HG02884 (cell line): ENCODE measurements around the gene SLC22A23.

ENCODE experiments used
- ATAC-seq: cut with Tn5 transposase; IDR thresholded peaks from one replicate; pipeline ENCODE4 v1.9.1; 2021; ENCODE audit warnings: mild to moderate bottlenecking, moderate library complexity; ENCODE audit not compliant: unreplicated experiment

SLC22A23 gene

DNA sequence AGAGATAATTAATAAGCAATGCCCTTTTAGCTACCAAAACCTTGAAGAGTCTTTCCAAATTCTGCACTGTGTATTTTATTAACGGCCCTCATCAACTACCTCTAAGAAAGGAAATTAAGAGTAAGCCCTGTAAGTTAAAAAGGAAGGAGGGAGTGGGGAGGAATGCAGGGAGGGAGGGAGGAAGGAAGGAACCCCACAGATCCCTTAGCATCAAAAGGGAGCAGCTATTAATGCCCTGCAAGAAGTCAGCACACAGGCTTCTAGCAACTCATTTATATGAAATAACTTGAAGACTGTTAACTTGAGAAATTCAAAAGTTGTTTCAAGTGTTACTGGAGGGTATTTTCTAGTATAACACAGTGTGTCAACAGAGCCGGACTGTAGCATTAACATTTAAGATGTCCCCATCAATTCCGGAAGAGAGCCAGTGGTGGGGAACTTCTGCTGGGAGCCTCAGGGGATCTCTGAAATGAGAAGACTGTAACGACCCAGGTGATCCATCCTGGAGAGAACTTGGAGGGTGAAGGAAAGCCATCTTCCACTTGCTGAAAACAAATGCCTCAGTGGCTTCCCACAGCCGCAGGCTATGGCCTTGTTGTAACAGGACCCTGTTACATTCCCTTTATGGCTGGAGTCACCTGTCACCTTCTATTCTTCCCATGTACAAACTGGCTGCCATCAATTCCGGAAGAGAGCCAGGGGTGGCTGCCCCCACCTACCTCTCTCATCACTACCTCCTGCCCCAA is 33.2 kb downstream of the SLC22A23 start:
- ATAC-seq, result no peak

DNA sequence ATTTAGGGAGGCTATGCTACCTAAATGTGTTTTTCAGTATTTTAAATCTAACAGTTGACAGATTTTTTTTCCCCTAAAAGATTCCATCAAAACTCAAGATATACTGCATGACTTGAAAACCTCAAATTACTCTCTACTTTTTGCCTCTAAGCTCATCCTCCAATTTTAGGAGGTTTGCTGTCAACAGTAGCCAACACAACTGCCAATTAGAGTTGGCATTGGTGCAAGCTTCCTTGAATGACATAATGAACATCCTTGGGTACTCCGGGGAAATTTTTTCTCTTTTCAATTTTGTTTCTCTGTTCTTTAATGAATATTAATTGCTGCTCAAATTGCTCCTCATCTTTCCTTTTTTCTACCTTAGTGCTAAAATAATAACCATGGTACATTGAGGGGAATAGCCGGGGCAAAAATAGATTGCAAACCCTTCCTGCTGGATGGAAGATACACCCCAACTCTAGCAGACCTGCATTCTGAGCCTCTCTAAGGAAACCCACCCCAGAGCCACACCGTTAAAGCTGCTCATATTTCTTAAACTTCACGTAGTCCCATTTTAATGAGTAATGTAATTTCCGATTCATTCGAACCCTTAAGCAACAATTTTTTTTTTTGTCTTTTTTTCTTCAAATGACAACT is 34.3 kb downstream of the SLC22A23 start:
- ATAC-seq, result no peak

DNA sequence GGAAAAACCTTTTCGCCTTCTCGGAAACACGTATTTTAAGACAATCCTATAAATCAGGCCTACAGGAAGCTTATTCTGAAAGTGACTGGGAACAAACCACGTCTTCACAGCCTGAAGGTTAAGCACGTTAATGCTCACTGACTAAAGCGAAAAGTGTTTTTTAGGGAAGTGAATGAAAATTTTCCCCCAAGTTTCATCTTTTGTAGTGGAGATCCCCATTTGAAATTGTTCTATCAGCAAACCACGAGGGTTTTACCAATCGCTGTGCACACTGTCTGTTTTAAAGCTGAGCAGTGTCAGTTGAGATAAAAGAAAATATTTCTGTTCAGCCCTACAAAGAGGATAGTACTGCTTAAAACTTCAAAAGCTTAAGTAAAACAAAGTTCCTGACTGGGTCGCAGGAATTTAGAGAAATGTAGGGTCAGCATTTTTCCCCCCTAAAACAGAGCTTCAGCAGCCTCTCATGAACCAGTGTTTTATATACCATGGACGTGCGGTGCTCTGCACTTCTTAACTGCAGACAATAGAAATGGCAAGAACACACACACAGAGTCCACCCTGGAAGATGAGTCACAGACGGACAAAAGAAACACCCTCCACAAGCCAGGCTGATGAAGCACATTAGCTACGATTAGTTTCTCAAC is 34.9 kb downstream of the SLC22A23 start:
- no peak for ATAC-seq

DNA sequence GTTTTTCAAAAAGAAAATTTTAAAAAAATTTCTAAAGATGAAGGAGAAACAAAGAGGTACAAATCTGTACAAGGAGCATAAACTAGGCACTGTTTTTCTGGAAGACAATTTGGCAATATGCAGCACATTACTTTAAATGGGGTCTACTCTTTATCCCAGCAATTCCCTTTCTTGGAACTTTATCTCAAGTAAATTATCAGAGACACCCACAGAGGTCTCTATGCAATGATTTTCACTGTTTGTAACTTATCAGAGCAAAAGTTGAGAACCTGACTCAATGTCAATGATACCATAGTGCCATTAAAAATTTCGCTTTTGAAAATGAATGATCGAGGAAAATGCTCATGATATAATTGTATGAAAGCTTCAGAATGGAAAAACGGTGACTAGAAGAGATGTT is 35.7 kb downstream of the SLC22A23 start:
- no peak for ATAC-seq

DNA sequence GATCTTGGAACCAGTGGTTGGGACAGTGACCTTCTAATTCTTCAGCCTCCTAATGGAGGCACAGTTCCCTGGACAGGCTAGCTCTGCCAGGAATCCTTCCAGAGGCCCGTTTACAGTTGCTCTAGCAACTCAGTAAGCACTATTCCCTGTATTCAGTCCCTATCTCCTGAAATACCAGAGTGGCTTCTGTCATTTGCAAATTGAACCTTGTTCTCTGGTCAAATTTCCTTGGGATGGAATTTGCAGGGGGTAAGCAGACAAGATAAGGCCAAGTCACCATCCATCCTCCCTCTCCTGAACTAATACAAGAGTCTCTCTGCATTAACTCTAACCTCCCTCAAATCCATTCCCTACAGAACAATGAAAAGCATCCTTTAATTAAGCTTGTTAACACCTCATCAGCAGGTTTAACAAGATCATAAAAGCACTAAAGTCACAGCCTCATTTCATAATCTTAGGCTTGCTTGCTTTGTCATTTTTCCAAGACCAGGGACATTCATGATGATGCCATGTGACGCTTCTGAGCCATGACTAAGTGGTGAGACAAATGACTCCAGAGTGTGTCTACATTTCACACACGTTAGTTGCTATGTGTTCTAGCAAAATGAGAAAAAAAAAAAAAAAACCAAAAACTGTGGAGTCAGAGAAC is 37.1 kb downstream of the SLC22A23 start:
- no peak for ATAC-seq

DNA sequence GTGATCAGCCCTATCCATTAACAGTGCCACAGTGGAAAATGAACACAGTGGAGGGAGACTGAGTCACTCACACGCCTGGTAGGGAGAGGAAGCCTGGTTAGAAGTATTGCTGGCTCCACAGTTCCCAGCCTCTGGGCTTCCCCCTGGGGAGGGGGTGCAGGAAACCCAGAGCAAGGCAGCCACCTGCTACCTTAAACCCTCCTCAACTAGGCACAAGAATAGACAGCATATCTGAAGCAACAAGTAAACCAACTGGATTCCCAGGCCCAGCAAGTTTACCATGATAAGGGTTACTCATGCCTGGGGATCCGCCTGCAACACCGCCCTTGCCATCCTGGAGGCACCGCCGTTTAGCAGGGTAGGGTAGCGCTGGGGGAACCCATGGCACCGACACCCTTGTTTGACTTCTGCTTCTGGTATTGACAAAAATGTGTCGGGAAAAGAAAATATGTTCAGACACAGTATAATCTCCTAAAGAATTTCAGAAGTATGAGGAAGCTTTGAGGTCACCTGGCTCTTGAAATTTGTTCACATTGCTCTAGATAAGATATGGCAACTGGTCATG is 38.3 kb downstream of the SLC22A23 start:
- ATAC-seq, result no peak

DNA sequence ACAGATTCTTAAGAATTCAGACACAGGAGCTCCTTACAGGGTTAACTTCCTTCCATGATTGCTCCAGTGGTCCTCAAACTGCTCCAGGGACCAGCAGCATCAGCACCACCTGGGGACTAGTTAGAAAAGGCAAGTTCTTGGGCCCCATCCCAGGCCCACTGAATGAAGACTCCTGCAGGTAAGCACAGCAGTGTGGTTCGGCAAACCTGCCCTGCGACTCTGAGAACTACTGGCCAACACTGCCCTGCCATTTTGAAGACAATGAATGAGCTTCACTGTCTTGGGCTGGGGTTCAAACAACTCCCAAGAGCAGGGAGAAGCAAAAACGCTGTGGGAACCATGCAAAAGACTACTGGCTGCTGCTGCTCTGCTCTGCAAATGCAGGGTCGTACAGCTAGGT is 39.4 kb downstream of the SLC22A23 start:
- no peak for ATAC-seq

DNA sequence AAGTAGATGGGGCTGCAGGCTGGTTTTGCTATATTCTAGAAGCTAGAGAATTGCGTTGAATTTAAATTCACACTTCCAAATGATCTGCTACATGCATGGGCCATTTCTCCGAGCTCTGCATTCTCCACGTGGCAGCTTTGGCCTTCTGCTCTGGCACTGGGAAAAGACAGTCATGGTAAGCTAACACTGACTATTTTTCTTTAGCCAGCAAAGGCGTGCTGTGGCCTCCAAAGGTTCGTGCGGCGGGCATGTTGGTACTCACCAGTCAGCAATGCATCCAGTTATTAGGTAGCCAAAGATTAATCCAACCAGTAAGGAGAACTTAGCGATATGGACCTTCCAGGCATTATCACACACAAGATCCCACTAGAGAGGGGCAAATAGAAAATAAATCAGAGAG is 41.4 kb downstream of the SLC22A23 start:
- ATAC-seq, result no peak

DNA sequence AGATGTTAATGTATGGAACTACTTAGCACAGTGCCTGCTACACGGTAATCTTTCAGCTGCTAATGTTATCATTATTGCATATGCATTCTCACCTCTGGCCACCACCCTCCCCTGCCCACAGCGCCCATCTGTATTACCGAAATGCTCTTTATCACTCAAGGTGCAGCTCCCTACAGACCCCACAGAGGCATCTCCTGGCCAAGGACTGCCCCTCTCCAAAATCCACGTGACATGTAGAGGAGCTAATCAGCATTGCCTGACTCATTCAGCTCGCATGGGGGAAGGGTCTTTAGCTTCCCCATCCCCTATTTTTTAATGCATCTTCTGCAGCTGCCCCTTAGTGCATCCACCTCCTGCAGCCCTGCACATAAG is 41.8 kb downstream of the SLC22A23 start:
- ATAC-seq, result no peak

DNA sequence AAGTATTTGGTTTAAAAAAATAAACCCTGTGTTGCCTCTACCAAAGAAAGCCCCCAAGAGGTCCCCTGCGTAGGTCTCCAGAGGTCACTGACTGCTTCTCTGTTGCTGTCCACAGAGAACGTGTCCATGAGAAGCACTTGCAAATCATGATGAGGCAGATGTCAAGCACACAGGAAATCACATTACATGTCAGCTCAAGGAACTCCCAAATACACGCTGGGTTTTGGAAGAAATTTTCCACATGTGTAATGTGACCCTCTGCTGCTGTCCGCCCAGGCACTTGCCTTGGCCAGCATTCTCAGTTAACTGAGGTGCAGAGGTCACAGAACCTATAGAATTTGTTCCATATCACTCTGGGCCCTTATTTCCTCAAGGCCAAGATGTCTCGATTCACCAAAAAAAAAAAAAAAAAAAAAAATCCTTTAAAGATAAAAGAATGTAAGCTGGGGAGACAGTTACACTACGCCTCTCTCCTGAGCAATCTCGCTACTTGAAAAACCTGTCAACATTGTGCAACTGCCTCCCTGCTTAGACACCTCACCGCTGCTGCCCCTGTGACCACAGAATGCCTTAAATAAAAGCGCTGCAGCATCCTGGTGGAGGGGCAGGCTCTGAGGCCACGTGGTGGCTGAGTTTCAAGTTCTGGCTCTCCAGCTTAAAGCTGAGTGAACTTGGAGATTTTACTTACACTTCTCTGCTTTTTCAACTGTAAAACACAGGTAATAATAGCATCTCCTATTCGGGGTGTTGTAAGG is 42.3 kb downstream of the SLC22A23 start:
- ATAC-seq, result no peak

DNA sequence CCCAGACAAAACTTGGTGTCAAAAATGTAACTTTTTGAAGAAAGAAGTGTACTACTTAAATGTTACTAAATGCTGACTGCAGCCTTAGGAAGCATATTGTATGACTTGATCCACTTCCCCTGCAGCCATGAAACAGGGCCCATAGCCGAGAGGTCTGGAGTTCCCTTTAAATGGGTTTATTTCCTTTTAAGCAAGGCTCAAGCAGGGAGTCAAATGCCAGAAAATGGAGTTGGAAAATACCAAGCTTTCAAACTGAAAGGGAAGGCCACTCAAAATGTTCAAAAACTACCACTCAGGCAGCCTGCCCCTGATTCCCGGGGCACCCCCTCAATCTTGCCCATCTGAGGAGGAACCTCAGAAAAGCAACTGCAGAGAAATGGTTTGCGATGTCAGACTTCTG is 43.3 kb downstream of the SLC22A23 start:
- ATAC-seq, result no peak

DNA sequence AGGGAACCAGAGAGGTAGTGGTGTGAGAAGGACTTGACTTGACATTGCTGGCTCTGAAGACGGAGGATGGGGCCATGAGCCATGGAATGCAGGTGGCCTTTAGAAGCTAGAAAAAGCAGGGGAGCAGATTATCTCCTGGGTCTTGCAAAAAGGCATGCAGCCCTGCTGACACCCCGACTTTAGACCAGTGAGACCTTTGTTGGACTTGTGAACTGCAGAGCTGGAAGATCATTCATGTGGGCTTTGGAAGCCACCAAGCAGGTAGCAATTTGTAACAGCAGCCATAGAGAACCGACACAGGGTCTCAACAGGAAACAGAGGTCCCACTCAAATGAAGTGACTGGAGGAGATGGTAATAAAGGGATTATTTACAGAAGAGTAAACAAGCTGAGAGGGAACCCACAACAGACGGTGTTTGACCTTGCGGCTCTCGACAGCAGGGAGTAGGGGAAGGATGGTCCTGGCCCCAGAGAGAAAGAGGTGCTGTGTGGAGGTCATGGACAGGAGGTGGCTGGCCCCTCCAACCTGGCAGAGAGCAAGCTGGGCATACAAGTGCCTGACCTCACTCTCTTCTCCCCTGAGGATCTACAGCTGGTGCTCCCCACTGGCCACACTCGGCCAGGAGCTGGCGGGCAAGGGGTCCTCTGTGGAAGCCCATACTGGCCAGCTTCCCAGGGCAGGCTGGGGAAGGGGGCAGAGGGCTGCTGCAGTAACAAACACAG is 43.9 kb downstream of the SLC22A23 start:
- no peak for ATAC-seq

DNA sequence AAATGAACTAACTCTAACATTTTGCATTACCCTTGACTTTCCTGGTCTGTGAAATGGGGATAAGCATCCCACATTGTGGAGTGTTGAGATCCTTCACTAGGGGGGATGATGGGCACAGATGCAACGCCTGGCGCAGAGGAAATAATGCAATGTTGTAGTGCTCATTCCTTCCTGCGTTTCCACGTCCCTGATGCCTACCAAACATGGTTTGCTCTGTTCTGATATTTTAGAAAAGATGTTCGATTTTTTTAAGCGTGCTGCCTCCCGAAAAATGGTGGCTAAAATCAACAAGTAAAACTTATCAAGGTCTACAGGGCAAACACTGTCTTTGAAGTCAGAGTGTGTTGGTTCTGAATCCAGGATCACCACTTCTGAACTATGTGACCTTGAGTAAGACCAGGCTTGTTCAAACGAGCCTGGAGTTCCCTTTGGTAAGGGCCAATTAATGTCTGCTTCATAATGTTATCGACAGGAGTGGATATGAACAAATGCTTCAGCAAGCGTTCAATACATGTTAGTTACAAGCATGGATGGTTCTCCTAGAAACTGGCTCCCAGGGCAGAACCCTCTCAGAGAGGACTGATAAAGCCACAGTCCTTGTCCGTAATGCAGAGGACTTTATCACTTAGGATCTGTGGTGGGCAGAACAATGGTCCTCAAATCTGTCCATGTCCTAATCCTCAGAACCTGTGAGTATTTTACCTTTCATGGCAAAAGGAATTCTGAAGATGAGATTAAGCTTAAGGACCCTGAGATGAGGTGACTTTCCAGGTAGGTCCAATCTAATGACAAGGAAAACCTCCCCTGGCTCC is 44.7 kb downstream of the SLC22A23 start:
- ATAC-seq, result no peak

DNA sequence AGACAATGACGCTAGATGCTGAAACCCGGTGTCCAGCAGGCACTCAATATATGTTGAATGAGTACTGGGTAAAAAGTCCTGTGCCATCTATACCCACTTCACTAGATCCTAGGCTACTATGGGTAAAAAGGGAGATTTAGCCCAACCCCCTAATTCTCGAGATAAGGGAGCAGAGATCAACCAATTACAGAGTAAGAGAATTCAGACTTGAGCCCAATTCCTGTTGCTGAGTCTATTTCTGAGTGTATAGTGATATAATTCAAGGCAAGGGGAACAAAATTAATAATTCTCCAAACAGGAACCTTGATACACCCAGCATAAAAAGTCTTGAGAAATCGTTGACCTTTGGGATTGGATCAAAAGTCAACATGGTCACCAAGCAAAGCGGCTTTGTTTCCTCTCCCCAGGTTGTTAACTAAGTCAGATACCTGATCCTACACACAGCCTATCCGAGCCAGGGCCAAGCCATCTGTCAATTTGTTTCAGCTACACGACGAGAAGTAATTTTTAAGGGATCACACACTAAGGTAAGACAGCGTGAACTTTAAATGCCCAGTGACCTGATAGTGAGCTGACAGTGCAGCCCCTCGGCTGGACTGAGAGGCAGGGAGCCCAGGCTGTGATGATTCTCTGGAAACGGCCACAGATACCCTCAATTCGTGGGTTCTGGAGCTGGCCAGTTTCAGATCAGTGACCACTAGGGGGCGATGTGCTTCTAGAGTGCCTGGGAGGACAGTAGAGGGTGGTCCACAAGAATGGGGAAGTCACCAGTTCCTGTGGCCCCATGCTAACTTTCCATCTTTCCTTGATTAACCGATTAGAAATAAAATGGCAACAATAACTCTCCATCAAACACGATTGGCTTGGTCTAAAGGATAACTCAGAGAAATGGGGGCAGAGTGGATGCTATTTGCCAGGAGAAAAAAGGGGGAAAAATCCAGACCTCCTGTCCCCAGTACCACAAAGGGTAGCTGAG is 46.2 kb downstream of the SLC22A23 start:
- no peak for ATAC-seq

DNA sequence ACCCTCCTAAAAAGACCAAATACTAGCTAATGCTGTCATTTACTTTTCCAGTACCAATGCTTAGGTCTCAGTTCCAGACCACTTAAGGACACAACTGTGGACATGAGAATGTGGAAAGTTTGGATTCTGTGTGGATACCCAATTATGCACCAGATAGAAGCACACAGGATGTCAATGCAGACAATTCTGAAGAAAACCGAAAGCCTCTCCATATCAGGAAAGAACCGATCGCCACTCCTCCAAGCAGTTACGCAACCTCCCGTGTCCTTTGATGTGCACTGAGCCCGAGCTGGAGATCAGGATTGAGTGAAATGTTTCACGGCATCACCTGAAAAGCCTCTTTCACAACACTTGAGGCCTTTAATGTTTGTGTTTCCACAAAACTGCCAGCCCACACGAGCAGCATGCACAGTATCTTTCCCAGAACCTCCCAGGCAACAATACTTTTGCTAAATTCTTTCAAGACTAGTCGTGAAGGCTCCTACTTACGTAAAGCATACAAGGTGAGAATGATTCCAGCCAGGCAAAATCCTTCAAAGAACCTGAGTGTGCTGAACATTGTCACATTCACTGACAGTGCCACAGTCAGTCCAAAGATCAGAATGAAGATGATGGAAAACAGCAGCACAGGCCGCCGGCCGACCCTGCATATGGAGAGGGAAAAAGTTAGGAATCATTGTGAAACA is 47.0 kb downstream of the SLC22A23 start:
- no peak for ATAC-seq

DNA sequence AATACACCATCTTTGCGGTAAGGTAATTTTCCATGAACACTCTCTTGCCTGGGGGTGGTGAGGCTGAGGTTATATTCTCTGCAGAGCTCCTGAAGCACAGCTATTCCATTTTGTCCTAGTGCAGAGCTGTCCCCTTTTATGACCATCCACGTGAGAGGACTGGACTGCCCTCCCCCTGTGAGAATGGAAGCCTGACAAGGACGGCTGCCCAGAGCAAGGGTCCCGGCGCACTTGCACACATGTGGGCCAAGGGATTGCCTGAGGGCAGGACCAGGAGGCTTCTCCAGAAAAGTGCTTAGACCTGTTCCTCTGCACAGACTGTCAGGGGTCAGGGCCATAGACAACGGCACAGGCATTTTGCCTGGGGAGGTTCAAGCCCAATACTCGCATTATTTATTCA is 48.2 kb downstream of the SLC22A23 start:
- no peak for ATAC-seq

DNA sequence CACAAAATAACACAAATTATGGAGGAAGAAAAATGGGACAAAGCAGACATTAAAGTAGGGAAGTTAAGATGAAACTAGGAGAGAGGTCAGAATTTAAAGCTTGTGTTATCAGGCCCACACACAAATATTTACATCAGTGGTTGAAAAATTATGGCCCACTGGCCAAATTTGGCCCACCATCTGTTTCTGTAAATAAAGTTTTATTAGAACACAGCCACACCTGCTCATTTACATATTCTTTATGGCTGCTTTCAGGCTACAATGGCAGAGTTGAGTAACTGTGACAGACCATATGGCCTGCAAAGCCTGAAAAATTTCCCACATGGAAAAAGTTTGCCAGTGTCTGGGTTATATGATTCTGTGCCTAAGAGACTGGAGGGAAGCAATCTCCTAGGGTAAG is 49.0 kb downstream of the SLC22A23 start:
- ATAC-seq, result no peak
